IMR-90 (cell line): Measurements from ENCODE around the gene IGSF22. TPM values are rescaled to one million over a fixed set of nuclear protein-coding genes. Genes with fewer than 3 reads are reported as not detected.

Source experiments
- ATAC-seq: fragments of 200-7000 bp; cut with Tn5 transposase; 2 replicates; pipeline ENCODE4 v1.9.1; 2020; ENCODE audit warnings: low read depth, mild to moderate bottlenecking, moderate library complexity
- BruUV-seq: library from RNA; stranded (reverse); fragments of 400-500 nt; replicated peaks from 2 replicates; lab custom pipeline; 2021; lab: Mats Ljungman, UMichigan
- CTCF ChIA-PET: fragments of 300-600 bp; formaldehyde crosslinking; extraction: SDS; loops from one replicate; lab custom pipeline; 2021; ENCODE audit warnings: antibody characterized with exemption; lab: Yijun Ruan, JAX
- POLR2A ChIA-PET: fragments of 300-600 bp; sonication (Branson Sonifier 250); formaldehyde crosslinking; loops from one replicate; lab custom pipeline; 2022; ENCODE audit warnings: antibody characterized with exemption; ENCODE audit not compliant: unreplicated experiment; lab: Charles Lee
- DNase-seq: peaks from one replicate; pipeline ENCODE4 v3.0.0; 2013
- H2AFZ ChIP-seq: replicated peaks from 2 replicates; pipeline ENCODE3; 2013; ENCODE audit warnings: low read length, mild to moderate bottlenecking; ENCODE audit not compliant: poor library complexity
- H2AK5ac ChIP-seq: 2 replicates; pipeline ENCODE4 v1.6.1; 2013; ENCODE audit warnings: low read depth, low read length, inconsistent platforms
- H2AK9ac ChIP-seq: replicated peaks from 2 replicates; pipeline ENCODE3; 2013; ENCODE audit warnings: mild to moderate bottlenecking, low read depth, low read length, moderate library complexity; ENCODE audit not compliant: poor library complexity
- H2BK120ac ChIP-seq: 2 replicates; pipeline ENCODE4 v1.6.1; 2013; ENCODE audit warnings: low read depth, low read length, inconsistent platforms
- H2BK15ac ChIP-seq: 3 replicates; pipeline ENCODE4 v1.6.1; 2013; ENCODE audit warnings: low read depth, low read length, inconsistent platforms
- H2BK20ac ChIP-seq: 2 replicates; pipeline ENCODE4 v1.6.1; 2013; ENCODE audit warnings: low read depth, mild to moderate bottlenecking, inconsistent platforms, low read length, moderate library complexity
- H2BK5ac ChIP-seq: 2 replicates; pipeline ENCODE4 v1.6.1; 2013; ENCODE audit warnings: mild to moderate bottlenecking, low read depth, low read length, inconsistent platforms; ENCODE audit not compliant: poor library complexity, severe bottlenecking
- H3K14ac ChIP-seq: replicated peaks from 2 replicates; pipeline ENCODE4 v1.6.1; 2013; ENCODE audit warnings: low read depth, low read length, inconsistent platforms
- H3K18ac ChIP-seq: 2 replicates; pipeline ENCODE4 v1.6.1; 2013; ENCODE audit warnings: low read depth, low read length, control low read depth
- H3K23ac ChIP-seq: 2 replicates; pipeline ENCODE4 v1.6.1; 2013; ENCODE audit warnings: low read depth, low read length, inconsistent platforms
- H3K27ac ChIP-seq: 2 replicates; pipeline ENCODE4 v1.5.1; 2013; ENCODE audit warnings: mild to moderate bottlenecking, control low read depth, low read length; ENCODE audit not compliant: insufficient read depth
- H3K27me3 ChIP-seq: 2 replicates; pipeline ENCODE4 v1.6.1; 2013; ENCODE audit warnings: low read length; ENCODE audit not compliant: control insufficient read depth, insufficient read depth
- H3K36me3 ChIP-seq: 2 replicates; pipeline ENCODE4 v1.6.1; 2013; ENCODE audit warnings: low read length, mixed read lengths; ENCODE audit not compliant: control insufficient read depth, insufficient read depth
- H3K4ac ChIP-seq: 2 replicates; pipeline ENCODE4 v1.6.1; 2013; ENCODE audit warnings: low read depth, low read length, inconsistent platforms
- H3K4me1 ChIP-seq: 2 replicates; pipeline ENCODE4 v1.6.1; 2013; ENCODE audit warnings: low read length, mixed read lengths; ENCODE audit not compliant: control insufficient read depth, insufficient read depth
- H3K4me2 ChIP-seq: 2 replicates; pipeline ENCODE4 v1.6.1; 2013; ENCODE audit warnings: low read depth, mild to moderate bottlenecking, control low read depth, low read length, moderate library complexity
- H3K4me3 ChIP-seq: 2 replicates; pipeline ENCODE4 v1.5.1; 2013; ENCODE audit warnings: low read depth, mild to moderate bottlenecking, control low read depth, low read length, moderate library complexity; ENCODE audit not compliant: insufficient read depth
- H3K56ac ChIP-seq: 2 replicates; pipeline ENCODE4 v1.6.1; 2013; ENCODE audit warnings: low read length, inconsistent platforms; ENCODE audit not compliant: insufficient read depth; ENCODE audit errors: extremely low read depth
- H3K79me1 ChIP-seq, 2 experiments: 2 replicates each; pipeline ENCODE4 v1.6.1; 2013; ENCODE audit warnings: low read length in 2 of 2, inconsistent platforms in 1 of 2, low read depth in 1 of 2
- H3K9ac ChIP-seq: 2 replicates; pipeline ENCODE4 v1.6.1; 2013; ENCODE audit warnings: low read depth, low read length, control low read depth
- H3K9me1 ChIP-seq: 2 replicates; pipeline ENCODE4 v1.6.1; 2013; ENCODE audit warnings: low read length, inconsistent platforms; ENCODE audit not compliant: insufficient read depth
- H3K9me3 ChIP-seq: 2 replicates; pipeline ENCODE4 v1.6.1; 2013; ENCODE audit warnings: low read length; ENCODE audit not compliant: control insufficient read depth, insufficient read depth
- H4K20me1 ChIP-seq: 2 replicates; pipeline ENCODE4 v1.6.1; 2013; ENCODE audit warnings: low read length, inconsistent platforms; ENCODE audit not compliant: insufficient read depth
- H4K5ac ChIP-seq: 2 replicates; pipeline ENCODE4 v1.6.1; 2013; ENCODE audit warnings: mild to moderate bottlenecking, low read depth, low read length, control low read depth
- H4K8ac ChIP-seq, 2 experiments: 2 replicates each; pipeline ENCODE4 v1.6.1; 2013; ENCODE audit warnings: low read depth in 2 of 2, low read length in 2 of 2, control low read depth in 1 of 2, inconsistent platforms in 1 of 2
- H4K91ac ChIP-seq: 2 replicates; pipeline ENCODE4 v1.6.1; 2013; ENCODE audit warnings: low read depth, low read length, inconsistent platforms; ENCODE audit not compliant: insufficient read depth
- CEBPB ChIP-seq: IDR thresholded peaks from 2 replicates; pipeline ENCODE4 v1.6.1; 2012; ENCODE audit warnings: low read depth, low read length, improper control_type of control experiment
- MXI1 ChIP-seq: IDR thresholded peaks from 2 replicates; pipeline ENCODE4 v1.6.1; 2012; ENCODE audit warnings: low read depth, mild to moderate bottlenecking, low read length, moderate library complexity, borderline replicate concordance
- WGBS, 2 experiments: methylation state at CpG; one replicate each; pipeline versions ENCODE4 v1.1.5 to v1.1.7; 2013; ENCODE audit warnings: missing lambda C conversion rate in 2 of 2; ENCODE audit not compliant: insufficient read length in 1 of 2; ENCODE audit errors: extremely low coverage in 2 of 2; 5-methylcytosine and 5-hydroxymethylcytosine counted together
- dilution Hi-C: fragments of 300-500 bp; cut with HindIII; formaldehyde crosslinking; loops from one replicate; pipeline ENCODE4 v1.14.3; 2018; ENCODE audit warnings: low sequenced_read_pairs; ENCODE audit not compliant: unreplicated experiment
- in situ Hi-C: fragments of 300-500 bp; cut with MboI; formaldehyde crosslinking; loops from 3 replicates; pipeline ENCODE4 v1.14.3; 2019; ENCODE audit warnings: low sequenced_read_pairs, inconsistent platforms, mixed read lengths
- intact Hi-C: fragments of 100-400 bp; cut with micrococcal nuclease; formaldehyde crosslinking; loops from 2 replicates; pipeline ENCODE4 v1.10.0; 2022
- polyA plus RNA-seq, 3 experiments: library from polyadenylated mRNA; depleted of rRNA; stranded (reverse); fragments of >200 nt; gene quantifications; 2 replicates each; pipeline ENCODE4 v1.2.3, GENCODE V29; 2012; ENCODE audit warnings: low replicate concordance in 1 of 3
- total RNA-seq: library from RNA; depleted of rRNA; stranded (reverse); fragments of >200 nt; gene quantifications from 2 replicates; pipeline ENCODE4 v1.2.3, GENCODE V29; 2012

The IGSF22 gene
- total and polyA plus RNA-seq, 2 of the 4 experiments (the other 2 are of a cell fraction) = not detected

GRCh38 chr11:18720808-18721560 is 5.0 kb downstream of the IGSF22 start:
- DNase-seq (peak; percentile 43), ATAC-seq (peak; percentile 93)
- WGBS, 2 experiments = 4% methylated on average over 20 of the region's 41 CpGs; no CpG with 5 or more reads in 1 of the 2 experiments
- no peak overlapping the region for H2BK20ac ChIP-seq
- H3K4ac ChIP-seq = 0 out of 2 replicates have a peak overlapping the region, but pooled peaks have one; percentile 36
- no peak overlapping the region for H2BK15ac ChIP-seq
- no peak overlapping the region for H4K5ac ChIP-seq
- H4K91ac ChIP-seq = no peak overlapping the region
- H3K4me2 ChIP-seq = peak overlapping the region; percentile 84
- ChIA-PET CTCF (interaction anchor here (0.7 to 1.4 kb wide), 4 partner anchors 8 to 29 kb away, joined by 3 to 5 read pairs (median 4); no protein-coding TSS in a partner anchor), POLR2A (no interaction called here)
- H4K20me1 ChIP-seq = no peaks in the 10 kb centered on the region
- H3K36me3 ChIP-seq = no peaks in the 10 kb centered on the region
- H3K79me1 ChIP-seq = no peaks in the 10 kb centered on the region
- H3K4me3 ChIP-seq = peak overlapping the region; percentile 47
- no peak for TF ChIP-seq CEBPB
- peak; percentile 26; the same call in 1 of the 2 replicates for TF ChIP-seq MXI1
- H2AFZ ChIP-seq = peak overlapping the region; percentile 90
- no peak overlapping the region for H2BK120ac ChIP-seq
- in situ Hi-C loops = no loop called here
- dilution Hi-C loops = no loop called here
- H3K9me1 ChIP-seq = no peaks in the 10 kb centered on the region
- peak overlapping the region; percentile 53 for H3K9ac ChIP-seq
- H2AK9ac ChIP-seq = peak overlapping the region; percentile 84
- no peak overlapping the region for H3K27ac ChIP-seq
- H3K23ac ChIP-seq = no peak overlapping the region
- no peak overlapping the region for H3K18ac ChIP-seq
- no peak overlapping the region for H2AK5ac ChIP-seq
- intact Hi-C loops = no loop called here
- H3K9me3 ChIP-seq = no peaks in the 10 kb centered on the region
- H4K8ac ChIP-seq = peak overlapping the region in 1 of 2 experiments; percentile 8; a peak in 1 of 4 replicates
- H3K27me3 ChIP-seq = peaks cover 17% of the 10 kb centered on the region
- no peaks in the 10 kb centered on the region for H3K4me1 ChIP-seq
- no TSS peak for BruUV-seq
- no peak overlapping the region; the same call in 1 of the 2 replicates for H3K14ac ChIP-seq
- no peak overlapping the region for H2BK5ac ChIP-seq
- no peak overlapping the region for H3K56ac ChIP-seq
